Activated naive CD4-positive, alpha-beta T cell treated with anti-CD3 and anti-CD28 coated beads, Interleukin-2, amount 50 U/mL, for 16 hours (primary cell): ENCODE results near the gene NR3C1.

Source experiments
- DNase-seq: peaks from one replicate; pipeline ENCODE4 v3.0.0-alpha.2; 2020

Gene NR3C1

GRCh38 chr5:143398053-143398355 lies 5.5 kb downstream of the NR3C1 start:
- DNase-seq, result no peak

GRCh38 chr5:143397302-143398052 lies 6.0 kb downstream of the NR3C1 start:
- no peak for DNase-seq

- DNase-seq, result no peak
These were observed 7.0 kb downstream of the NR3C1 start for GRCh38 chr5:143396353-143396940.

DNA sequence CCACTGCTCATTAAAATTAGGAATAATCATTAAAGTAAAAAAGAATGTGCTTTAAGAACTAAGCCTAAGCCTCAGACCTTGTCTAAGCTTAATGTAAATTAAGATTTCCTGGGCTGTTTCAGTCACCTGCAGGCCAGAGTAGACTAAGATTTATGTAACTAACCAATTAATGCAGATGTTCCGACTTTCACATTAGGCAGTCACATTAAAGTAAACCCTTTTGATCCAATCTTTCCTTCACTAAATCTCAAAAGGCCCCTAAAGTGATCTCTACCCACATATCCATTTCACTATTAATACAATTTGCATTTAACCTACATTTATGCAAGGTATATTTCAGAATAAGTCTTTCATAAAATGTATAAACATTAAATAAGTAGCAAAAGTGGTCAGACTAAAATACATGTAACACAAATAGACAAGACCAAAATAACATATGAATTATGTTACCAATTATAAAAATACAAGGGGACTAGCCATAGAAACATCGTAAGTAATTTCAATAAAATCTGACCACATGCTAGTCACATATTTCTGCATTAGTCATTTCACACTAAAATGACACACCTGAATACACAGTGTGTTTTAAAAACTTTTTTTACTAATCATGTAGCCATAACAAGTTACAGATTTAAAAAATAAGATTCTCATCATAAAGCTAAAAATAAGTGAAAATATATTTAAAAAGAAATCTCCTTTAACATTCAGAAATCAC lies 7.7 kb downstream of the NR3C1 start:
- DNase-seq, result no peak

DNA sequence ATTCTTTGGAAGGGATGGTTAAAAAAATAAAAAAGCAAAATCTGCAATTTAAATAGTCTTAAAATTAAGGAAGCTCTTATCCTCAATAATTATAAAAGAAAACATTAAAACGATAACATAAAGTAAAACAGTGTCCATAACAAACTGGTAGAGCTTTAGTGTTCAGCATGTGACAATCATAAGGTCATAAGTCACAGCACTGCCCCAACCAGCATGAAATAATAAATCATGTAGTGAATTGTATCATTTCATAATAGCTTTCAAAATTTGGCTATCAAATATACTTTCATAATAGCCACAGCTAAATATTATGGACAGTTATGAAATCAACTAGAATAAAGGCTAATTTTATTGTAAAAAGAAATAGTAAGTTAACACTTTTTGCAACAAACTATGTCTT lies 10.0 kb downstream of the NR3C1 start:
- DNase-seq, result no peak

DNA sequence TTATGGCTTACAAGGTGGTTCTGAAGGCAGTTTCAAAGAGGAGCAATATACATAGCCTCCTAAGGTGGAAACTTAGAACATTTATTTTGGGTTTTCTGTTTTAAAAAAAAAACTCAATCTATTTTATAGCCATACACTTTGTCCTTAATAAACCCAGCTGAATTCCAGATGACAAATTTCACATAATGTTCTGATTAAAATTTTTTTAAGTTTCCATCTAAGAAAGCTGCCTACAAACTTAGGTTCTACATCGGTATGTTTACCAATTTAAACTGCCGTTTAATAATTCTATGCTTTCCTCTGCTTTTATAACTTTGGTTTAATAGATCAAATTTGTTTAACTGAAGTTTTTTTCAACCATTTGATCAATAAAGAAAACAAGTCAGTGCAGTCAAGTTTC lies 12.5 kb downstream of the NR3C1 start:
- no peak for DNase-seq

GRCh38 chr5:143390258-143390657 lies 13.2 kb downstream of the NR3C1 start:
- DNase-seq, result no peak

- DNase-seq, result no peak
These were observed 16.8 kb downstream of the NR3C1 start for GRCh38 chr5:143386725-143387124.

DNA sequence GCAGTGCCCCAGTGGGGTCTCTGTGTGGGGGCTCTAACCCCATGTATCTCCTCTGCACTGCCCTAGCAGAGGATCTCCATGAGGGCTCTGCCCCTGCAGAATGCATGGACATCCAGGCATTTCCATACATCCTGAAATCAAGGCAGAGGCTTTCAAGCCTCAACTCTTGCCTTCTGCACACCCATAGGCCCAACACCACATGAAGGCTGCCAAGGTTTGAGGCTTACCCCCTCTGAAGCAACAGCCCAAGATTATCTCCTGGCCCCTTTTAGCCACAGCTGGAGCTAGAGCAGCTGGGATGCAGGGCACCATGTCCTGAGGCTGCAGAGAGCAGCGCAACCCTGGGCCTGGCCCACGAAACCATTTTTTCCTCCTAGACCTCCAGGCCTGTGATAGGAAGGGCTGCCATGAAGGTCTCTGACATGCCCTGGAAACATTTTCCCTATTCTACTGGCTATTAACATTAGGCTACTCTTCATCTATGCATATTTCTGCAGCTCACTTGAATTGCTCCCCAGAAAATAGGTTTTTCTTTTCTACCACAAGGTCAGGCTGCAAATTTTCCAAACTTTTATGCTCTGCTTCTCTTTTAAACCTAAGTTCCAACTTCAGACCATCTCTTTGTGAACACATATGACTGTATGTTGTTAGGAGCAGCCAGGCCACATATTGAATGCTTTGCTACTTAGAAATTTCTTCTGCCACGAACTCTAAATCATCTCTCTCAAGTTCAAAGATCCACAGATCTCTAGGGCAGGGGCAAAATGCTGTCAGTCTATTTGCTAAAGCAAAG lies 18.4 kb downstream of the NR3C1 start:
- no peak for DNase-seq

DNA sequence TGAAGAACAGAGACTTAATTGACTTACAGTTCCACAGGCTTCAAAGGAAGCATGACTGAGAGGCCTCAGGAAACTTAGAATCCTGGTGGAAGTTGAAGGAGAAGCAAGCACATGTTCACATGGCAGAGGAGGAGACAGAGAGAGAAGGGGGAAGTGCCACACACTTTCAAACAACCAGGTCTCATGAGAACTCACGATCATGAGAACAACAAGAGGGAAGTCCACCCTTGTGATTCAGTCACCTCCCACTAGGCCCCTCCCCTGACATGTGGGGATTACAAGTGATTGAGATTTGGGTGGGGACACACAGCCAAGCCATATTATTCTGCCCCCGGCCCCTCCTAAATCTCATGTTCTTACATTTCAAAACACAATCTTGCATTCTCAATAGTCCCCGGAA lies 19.5 kb downstream of the NR3C1 start:
- no peak for DNase-seq

DNA sequence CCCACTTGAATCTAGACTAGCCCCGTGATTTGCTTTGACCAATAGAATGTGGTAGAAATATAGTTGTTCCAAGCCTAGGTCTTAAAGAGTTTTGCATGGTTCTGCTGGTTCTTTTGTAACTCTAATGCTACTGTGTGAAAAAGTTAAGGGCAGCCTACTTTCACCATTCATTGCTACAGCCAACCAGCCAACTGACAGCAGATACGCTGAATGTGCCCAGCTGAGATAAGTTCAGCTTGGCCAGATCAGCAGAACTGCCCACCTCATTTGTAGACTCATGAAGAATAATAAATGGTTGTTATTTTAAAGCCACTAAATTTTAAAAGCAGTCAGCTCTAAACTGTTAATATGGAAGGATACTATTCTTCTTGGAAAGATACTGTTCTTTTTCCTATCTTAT lies 23.9 kb downstream of the NR3C1 start:
- no peak for DNase-seq

- DNase-seq, result no peak
These were observed 26.3 kb downstream of the NR3C1 start for GRCh38 chr5:143376911-143377813.

GRCh38 chr5:143376195-143376779 lies 27.2 kb downstream of the NR3C1 start:
- DNase-seq, result no peak

GRCh38 chr5:143374496-143375217 lies 28.8 kb downstream of the NR3C1 start:
- DNase-seq, result no peak

- DNase-seq, result no peak
These were observed 30.4 kb downstream of the NR3C1 start for GRCh38 chr5:143373076-143373475.

- no peak for DNase-seq
These were observed 31.2 kb downstream of the NR3C1 start for GRCh38 chr5:143372187-143372829.

DNA sequence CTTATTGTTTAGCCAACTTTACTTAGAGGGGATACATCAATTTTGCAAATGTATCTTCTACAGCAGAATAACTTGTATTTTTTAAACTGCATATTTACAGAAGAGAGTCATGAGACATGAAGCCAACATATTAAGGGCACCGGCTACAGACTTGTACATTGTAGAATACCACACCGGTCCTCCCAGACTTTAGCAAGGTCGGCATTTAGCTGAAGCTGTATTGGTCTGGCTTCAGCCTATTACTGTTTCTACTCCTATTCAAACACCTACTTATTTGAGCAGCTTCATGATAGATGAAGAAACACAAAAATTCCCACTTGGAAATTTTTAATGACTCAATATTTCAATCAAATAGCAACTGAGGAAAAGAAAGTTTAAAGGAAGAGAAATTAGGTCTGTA lies 33.0 kb downstream of the NR3C1 start:
- no peak for DNase-seq

DNA sequence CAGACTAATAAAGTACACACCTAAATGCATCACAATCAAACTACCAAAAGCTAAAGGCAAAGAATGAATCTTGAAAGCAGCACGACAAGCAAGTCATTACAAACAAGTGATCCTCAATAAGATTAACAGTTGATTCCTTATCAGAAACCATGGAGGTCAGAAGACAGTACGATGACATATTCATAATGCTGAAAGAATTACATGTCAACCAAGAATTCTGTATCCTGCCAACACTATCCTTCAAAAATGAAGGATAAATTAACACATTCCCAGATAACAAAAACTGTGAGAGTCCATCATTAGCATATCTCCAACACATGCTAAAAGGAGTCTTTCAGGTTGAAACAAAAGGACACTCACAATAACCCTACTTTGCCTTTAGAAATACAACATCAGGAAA lies 39.4 kb downstream of the NR3C1 start:
- DNase-seq, result no peak

DNA sequence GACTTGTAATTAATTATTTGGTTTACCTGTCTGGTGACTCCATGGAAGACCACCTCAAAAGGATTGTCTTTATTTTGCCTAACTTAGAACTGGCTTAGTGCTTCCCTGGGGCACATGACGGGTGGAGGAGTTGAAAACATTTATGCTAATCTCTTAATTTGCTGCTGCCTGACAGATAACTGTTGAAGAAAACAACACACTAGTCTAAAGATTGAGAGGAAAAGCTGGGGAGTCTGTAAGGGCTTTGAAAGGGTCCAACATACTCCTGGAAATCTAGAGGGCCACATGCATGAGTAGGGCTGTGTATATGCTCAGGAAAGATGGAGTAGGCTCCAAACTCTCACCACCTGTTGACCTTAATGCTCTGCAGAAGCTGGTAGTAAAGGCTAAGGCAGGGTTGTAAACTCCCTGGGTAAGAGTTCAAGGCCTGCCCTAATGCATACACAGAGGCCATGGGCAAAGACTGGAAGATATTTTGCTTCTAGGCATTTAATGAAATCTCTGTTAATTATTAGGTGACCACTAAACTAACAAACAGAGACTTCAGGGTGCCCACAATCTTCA lies 40.7 kb downstream of the NR3C1 start:
- DNase-seq, result no peak

DNA sequence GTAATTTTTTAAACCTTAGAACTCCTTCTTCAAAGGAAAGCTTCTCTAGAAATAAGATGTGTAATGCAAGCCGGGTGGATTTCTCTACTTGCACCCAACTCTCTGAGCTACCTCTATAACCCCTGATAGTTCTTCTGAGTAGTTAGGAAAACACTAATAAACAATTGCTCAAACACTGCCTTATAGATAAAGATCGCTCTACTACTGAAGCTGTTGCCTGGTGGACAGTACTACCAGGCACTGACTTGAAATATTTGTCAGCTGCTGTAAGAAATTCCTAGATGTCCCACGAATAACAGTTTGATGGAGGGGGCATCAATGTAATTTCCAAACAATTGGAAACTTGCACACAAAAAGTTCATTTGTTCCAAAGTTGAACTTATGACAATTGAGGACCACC lies 42.0 kb downstream of the NR3C1 start:
- no peak for DNase-seq

GRCh38 chr5:143360755-143361154 lies 42.7 kb downstream of the NR3C1 start:
- DNase-seq, result no peak
